ENCODE measurements around the gene FAM20C.

The FAM20C gene

DNA sequence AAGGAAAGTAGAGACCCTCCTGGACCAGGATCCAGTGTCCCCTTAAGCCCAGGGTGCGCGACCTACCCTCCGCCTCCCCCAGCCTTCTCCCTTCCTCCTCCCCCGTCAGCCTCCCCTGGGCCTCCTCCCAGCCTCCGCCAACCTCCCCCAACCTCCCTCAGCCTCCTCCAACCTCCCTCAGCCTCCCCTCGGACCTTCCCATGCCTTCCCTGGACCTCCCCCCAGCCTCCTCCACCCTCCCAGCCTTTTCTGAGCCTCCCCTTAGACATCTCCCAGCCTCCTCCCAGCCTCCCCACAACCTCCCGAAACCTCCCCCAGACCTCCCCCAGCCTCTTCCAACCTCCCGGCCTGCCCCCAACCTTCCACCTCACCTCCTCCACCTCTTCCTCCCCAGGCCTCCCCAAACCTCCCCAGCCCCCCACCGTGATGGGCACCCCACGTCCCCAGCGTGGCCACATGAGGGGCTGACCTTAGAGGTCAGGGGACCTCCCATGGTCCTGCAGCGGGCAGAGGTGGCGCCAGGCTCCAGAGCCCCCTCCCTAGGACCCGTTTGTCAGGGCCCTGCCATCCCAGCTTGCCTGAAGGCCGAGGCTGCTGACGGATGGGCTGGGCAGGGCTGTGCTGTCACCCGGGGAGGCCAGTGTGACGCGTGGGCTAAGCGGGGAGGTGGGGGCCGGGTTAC is 18.8 kb downstream of the FAM20C start:
- DNase-seq: no peak

DNA sequence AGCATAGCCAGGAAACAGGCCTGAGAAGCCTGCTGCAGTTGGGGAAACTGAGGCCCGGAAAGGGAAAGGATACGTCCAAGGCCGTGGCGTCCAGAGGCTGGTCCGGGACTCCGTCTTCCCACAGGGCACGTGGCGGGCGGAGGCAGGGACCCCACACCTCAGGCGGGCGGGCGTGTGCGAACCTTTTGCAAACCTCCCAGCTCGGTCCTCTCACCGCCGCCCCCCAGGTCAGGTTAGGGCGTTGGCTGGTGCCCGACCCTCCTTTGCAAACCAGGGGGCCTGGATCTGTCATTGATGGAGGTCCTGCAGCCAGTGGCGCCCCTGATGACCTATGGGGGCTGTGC is 19.3 kb downstream of the FAM20C start:
- no peak for DNase-seq

DNA sequence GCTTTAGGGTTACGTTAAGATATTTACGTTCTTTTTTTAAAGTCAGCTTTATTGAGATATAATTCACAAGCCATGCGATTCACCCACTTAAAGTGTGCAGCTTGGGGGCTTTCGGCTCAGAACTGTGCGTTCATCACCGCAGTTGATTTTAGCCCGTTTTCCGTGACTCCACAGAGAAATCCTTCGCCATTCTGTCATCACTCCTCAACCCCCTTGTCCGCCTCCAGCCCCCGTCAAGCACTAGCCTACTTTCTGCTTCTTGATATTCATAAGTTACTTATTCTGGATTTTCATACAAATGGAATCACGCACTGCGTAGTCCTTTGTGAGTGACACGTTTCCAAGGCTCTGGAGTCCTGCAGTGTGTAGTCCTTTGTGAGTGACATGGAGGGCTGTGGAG is 20.4 kb downstream of the FAM20C start:
- no peak for DNase-seq

DNA sequence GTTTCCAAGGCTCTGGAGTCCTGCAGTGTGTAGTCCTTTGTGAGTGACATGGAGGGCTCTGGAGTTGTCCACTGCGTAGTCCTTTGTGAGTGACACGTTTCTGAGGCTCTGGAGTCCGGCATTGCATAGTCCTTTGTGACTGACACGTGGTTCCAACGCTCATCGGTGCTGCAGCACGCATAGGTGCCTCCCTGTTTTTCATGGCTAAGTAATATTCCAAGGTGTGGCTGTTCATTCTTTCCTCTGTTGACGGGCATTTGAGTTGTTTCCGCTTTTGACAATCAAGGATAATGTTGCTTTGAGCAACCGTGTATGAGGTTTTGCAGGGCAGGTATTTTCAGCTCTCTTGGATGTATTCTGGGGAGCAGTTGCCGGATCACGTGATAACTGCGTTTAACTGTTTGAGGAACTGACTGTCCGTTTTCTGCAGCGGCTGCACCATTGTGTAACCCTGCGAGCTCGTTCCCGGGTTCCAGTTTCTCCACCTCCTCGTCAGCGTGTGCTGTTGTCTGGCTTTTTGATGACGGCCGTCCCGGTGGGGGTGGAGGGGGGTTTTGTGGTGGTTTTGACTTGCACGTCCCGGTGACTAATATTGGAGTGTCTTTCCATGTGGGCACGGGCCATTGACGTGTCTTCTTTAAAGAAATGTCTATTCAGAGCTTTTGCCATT is 21.1 kb downstream of the FAM20C start:
- DNase-seq: no peak

DNA sequence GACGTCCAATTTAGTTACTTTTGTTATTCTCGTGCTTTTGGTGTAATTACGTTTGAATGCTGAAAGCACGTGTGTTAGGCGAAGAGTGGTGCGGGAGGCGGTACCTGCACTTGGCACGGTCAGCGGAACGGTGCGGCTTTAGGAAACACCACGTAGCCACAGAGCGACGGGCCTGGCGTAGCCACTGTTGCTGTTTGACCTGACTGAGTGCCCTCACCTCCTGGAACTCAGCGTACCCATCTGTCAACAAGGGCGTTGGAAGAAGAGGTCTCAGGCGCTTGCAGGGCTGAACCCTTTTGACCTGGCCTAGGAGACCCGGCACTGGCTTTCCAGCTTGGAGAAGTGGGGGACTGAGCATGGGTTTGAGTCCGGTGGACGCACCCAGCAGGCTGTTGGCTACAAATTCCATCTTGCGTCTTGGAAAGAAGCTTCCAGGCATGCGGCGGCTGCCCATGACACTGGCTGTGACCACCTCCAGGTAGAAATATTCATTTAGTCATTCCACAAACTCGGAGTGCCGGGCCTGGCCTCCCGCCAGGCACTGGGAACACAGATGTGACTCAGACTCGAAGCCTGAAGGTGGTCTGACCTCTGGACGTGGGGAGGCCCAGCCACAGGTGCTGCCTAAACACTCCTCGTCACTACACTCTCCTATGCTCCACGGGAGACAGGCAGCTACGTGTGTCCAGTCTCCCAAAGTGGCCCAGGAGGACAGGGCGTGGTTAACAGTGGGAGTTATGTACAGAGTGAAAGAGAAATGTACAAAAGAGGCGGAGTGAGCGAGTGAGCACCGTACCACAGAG is 22.2 kb downstream of the FAM20C start:
- DNase-seq: no peak

DNA sequence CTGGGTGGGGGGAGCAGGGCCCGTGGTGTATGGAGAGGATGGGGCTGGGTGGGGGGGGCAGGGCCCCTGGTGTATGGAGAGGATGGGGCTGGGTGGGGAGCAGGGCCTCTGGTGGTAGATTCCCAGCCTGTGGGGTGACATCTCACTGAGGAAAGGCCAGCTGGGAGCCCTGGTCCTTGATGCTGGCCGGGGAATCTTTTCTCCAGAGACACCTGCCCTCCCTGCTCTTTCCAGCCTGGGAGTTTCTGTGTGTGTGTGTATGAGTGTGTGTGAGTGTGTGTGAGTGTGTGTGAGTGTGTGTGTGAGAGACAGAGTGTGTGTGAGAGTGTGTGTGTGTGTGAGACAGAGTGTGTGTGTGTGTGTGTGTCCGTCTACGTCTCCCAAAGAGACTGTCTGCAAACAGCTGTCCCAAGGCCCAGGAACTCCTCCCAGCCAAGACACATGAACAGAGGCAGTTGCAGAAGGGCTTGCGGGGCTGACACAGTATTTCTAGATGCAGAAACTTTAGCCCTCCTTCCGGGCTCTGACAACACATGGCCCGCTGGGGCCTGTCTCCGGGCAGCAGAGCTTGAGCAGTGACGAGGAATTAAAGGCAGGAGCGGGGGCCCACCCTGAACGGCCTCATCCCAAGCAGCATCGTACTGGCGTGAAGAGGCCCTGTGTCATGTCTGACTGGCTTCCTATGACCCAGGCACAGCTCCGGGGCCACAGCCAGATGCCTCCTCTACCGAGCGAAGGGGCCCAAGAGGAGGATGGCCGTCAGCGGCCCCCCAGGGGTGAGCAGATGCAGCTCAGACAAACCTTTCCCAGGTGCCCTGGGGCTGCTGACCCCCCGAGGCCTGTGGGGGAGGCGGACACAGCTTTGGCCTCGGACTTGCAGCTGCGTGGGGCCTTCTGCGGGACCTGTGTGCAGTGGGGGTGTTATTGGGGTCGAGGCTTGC is 24.3 kb downstream of the FAM20C start:
- no peak for DNase-seq

DNA sequence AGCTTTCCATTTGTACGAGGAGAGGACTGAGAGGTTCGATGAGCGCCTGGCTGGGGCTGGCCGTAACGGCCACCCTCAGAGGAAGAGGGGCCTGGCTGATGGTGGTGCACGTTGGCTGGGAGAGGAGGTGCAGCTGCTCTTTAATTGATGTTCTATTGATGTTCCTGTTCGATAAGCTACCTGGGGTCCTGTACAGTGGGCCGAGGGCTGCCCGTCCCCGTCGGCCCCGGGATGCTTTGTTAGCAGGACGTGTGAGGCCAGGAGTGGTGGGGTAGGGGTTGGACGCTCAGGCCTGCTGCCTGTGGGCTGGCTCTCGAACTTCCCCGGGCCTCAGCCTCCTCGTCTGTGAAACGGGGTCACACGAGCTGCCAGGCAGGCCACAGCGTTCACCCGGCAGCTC is 25.4 kb downstream of the FAM20C start:
- DNase-seq: no peak

DNA sequence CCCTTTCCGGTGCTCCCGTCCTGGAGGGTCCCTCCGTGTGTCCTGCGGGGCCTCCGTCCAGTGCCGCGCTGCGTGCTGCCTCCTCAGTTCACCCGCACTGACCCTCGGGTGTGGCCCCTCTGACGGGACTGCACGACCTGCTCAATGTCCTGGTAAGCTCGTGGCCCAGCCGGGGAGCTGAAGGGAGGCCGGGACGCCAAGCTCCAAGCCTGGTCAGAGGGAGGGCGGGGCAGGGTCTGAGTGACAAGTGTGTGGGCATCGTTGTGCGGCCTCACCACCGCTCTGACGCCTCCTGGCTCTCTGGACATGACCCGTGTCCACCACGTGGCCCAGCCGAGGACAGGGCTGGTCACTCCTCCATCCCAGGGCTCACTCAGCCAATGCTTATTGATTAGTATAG is 25.9 kb downstream of the FAM20C start:
- no peak for DNase-seq

DNA sequence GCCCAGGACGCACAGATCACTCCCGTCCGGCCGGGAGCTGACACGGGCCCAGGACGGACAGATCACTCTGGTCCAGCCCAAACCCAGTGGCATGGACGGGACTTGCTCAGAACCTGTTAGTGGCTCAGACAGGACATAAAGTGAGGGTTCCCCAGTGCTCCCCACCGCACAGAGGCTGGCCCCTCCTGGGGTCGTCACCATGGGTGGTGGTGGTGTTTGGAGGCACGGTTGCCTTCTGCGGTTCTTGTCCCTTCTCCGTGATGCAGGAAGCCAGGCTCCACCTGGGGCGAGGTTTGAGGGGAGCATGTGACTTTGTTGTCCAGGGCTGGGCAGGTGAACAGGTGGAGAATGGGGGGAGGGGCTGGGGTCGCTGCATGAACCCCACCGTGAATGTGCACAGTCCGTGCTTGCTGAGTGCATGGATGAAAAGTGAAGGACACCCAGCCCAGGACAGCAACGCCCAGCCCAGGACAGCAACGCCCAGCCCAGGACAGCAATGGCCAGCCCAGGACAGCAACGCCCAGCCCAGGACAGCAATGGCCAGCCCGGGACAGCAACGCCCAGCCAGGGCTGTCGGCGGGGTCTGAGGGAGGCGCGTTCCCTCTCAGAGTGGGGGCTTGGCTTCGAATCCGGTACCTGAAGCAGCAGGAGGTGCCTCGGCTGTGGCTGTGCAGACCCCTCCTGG is 26.7 kb downstream of the FAM20C start:
- no peak for DNase-seq

DNA sequence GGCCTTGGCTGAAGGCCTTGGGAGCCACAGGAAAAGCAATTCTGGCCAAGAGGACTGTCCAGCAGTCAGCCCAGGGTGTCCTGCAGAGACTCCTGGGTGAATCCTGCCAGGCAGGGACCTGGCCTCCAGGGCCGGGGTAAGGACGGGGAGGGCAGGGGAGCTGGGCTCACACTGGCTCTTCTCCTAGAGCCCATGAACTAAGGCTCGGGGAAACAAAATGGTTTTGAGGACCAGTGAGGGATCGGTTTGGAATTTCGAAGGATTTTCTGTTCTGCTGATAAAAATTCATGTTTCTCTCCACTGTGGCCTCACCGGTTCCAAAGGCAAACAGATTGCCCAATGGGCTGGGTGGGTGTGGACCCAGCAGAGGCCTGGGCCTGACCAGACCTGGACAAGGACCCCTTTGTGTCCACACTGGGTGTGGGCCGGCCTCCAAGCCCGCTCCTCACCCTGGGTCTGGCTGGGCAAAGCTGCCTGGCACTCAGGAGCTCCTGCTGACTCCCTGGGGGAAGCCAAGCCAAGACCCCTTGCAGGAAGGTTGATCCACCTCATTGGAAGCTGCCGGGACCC is 27.3 kb downstream of the FAM20C start:
- no peak for DNase-seq

DNA sequence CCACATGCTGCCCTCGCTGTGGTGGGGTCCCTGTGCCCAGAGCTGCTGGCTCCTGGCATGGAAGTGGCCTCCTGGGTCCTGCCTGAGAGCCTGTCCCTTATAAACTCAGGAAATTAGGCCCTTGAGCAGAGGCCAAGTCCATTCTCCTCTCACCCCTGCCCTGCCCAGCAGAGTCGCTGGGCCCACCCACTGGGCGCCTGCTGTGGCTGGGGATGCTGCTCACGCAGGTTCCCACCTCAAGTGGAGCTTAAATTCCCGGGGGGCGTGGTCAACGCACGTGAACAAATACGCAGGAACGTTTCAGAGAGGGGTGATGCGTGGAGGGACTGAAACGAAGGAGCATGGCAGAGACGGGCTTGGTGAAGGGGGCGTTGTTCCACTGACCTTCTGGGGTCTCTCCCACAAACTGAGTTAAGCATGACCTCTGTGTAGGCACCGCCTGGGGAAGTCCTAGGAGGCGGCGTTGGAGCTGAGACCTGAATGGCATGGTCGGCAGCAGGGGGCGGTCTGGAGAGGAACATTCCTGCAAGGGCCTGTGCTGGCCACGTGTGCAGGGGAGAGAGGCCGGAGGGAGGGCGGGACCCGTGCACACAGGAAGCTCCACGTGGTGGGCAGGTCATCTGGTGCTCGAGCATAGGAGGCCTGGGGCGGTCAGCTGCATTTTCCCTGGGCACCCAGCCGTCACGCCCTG is 27.9 kb downstream of the FAM20C start:
- DNase-seq: peak; percentile 23

DNA sequence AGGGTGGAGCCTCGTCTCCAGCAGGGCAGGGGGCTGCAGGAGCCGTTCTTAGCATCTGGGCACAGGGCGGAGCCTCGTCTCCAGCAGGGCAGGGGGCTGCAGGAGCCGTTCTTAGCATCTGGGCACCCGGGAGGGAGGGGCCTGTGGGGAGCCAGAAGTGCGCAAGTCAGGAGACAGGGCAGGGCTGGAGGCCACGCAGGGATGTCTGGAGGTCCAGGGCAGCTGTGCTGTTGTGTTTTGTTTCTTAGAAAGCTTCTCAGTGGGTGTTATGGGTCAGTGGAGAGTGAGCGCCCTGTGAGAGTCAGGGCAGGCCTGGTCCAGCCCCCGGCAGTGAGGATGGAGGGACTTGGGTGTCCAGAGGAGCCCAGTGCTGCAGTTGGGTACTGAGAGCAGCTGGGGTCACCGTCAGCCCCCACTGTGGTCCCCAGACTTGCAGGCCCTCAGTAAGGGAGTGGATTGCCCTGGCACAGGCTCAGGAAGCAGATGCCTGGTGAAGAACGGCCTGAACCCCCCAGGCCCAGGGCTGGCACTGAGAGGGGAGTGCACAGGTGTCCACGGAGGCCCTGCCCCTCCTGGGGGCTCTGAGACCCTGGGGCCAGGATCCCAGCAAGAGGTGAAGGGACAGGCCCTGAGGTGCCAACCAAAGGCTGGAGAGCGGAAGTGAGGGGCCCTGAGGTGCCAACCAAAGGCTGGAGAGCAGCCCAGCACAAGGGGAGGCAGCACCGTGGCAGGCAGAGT is 29.8 kb downstream of the FAM20C start:
- DNase-seq: no peak

DNA sequence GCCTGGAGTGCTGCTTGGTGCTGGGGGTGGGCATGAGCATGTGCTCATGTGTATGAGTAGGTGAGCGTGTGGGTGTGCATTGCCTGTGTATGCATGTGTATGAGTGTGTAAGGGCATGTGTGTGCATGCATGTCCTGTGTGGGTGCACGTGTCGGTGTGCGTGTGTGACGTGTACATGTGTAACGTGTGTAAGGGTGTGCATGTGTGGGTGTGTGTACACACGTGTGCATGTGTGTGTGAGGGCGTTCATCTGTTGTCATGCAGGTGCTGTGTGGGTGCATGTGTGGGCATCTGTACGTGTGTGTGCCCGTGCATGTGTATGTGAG is 30.3 kb downstream of the FAM20C start:
- no peak for DNase-seq

DNA sequence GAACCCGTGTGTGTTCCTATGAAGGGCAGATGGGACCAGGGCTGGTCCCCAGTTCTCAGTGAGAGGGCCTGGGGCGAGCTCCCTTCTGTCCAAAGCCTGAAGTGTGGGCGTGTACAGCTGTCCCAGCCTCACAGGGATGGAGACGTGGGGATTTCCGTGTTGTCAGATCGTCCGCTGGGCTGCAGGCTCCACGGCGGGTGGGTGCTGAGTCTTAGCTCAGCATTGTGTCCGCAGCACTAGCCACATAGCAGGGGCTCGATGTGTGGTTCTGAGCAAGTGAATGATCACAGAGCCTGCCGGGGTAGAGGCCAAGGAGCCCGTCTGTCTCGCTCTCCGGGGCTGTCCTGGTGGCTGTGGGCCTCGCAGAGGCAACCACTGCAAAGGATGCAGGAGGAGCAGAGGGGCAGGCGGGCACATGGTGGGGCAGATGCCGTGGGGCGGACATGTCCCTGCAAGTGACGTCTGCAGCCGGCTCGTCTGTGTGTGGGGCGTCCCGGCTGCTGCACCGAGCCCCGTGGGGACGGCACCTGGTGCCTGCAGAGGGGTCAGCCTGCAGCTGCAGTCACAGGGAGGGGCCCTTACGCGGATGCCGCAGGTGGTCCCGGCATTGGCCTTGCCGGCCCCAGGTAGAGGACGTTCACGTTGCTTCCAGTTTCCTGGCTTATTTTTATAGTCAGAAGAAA is 30.9 kb downstream of the FAM20C start:
- DNase-seq: no peak

DNA sequence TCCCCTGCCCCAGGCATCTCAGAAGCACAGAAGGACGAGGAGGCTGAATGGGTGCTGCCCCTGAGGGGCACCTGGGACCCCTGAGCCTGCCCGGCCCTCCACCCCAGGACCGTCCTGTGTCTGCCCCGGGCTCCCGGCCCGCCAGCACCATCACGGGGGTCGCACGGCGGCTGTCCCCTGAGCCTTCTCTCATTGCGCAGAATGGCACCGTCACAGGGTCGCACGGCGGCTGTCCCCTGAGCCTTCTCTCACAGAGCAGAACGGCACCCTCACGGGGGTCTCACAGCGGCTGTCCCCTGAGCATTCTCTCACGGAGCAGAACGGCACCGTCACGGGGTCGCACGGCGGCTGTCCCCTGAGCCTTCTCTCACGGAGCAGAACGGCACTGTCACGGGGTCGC is 31.5 kb downstream of the FAM20C start:
- no peak for DNase-seq

DNA sequence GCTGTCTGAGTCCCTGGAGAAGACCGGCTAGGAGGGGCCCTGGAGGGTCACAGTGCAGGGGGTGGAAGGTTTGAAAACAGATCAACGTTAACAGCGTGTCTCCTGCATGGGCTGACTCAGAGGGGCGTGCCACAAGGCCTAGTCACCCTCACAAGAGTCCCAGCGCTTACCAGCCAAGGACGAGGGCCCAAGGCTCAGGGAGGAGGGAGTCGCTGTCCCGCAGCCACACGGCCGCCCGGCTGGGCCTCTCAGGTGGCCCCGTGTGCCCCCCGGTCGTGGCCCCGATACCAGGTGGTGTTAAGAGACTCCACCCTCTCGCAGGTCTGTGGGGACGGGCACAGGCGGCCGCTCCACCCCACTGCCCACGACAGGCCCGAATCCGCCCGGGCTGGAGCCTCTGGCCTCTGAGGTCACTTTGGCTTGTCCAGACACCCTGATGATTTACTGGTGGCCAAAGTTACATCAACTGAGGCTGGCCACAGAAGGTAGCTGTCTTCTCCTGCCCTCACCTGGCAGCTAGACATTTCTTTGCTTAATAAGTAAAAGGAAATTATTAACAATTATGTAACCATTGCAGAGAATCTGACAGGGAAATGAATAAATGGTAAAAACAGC is 34.0 kb downstream of the FAM20C start:
- DNase-seq: no peak

DNA sequence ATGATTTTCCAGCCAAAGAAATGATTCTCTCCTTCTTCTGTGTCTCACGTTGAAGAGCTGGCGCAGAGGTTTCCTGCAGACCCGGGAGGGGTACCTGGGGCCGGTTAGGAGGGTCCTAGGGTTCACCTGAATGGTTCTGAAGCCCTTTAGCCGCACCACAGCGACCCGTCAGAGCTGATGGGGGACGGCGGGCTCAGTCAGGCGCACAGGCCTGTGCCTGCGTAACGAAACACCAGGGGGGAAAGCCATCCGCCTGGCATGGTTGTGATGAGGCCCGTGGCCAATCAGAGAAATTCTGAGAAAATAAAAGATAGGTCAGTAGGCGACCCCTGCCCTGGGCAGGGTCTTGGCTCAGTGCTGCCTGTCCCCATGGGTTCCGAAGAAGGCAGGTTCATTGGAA is 35.6 kb downstream of the FAM20C start:
- no peak for DNase-seq

DNA sequence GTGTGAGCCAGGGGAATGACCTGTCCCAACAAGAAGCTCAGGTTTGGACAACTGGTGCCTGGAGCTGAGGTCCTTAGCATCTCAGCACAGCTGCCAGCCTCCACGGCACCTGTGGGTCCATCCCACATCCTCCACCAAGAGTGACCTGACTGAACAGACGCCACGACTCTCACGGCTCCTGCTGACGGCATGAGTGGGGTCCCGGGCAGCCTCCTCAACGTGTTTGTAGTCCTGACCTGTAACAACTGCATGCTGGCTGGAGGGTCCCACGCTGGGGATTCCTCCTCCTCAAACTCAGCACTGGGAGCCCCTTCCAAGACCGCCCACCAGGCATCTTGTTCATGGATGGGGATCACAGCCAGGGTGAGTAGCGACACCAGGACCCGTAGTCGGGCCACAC is 36.2 kb downstream of the FAM20C start:
- DNase-seq: no peak

DNA sequence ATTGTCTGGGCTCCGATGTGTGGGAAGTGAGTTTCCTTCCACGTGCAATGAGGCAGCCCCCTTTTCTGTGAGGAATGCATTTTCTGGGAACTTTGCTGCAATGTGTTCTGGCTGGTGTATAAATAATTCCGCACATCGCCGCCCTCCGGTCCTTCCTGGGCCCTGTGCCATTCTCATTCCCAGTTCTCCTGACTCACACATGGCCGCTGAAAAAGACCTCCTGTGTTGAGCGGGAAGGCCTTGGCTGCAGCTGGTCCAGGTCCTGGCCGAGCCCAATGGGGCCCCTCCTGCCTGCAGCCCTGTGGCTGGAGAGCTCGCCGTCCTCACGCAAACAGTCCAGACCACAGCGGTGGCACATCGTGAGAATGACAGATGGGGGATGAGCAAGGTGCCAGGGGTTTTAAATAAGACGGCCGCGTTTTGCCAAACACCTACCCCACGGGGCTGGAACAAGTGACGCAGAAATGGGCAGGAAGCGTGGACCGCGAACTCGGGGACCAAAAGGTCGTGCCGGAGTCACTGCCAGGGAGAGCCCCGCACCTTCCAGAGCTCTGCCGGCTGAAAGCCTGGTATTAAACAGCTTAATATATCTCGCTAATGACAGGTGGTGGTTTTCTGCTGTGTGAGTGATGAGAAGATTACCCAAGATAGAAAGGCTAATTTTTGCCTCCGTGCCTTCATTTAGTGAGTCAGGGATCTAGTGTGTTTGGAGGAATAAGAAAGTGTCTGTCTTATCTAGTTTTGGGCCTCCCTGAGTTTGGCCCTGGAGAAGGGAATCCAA is 37.0 kb downstream of the FAM20C start:
- DNase-seq: no peak

Measured in hematopoietic multipotent progenitor cell treated with erythropoietin and hydrocortisone succinate and interleukin-3 and kit ligand, for 4 days (in vitro differentiated cells).